GM21528 (cell line): ENCODE results near the gene CLEC4A.
"Not testable (repeated sequence)": the region's sequence is repeated elsewhere in the genome, so short reads cannot be mapped to it uniquely, and the experiment has no call there.

Experiments
- ATAC-seq: cut with Tn5 transposase; IDR thresholded peaks from one replicate; pipeline ENCODE4 v1.9.1; 2021; ENCODE audit warnings: mild to moderate bottlenecking, moderate library complexity; ENCODE audit not compliant: unreplicated experiment, low FRiP score

CLEC4A gene

GRCh38 chr12:8133636-8134397, 10.4 kb downstream of the CLEC4A start:
- not testable (repeated sequence) for ATAC-seq

- ATAC-seq = not testable (repeated sequence)
Measured at GRCh38 chr12:8134398-8134930, 11.0 kb downstream of the CLEC4A start.

GRCh38 chr12:8141647-8142046, 18.2 kb downstream of the CLEC4A start:
- not testable (repeated sequence) for ATAC-seq

- ATAC-seq = no peak
Measured at GRCh38 chr12:8143261-8143660, 19.8 kb downstream of the CLEC4A start.

- no peak for ATAC-seq
Measured at GRCh38 chr12:8145754-8146441, 22.5 kb downstream of the CLEC4A start.

GRCh38 chr12:8146442-8146771, 23.0 kb downstream of the CLEC4A start:
- no peak for ATAC-seq

- no peak for ATAC-seq
Measured at GRCh38 chr12:8154526-8154925, 31.1 kb downstream of the CLEC4A start.

GRCh38 chr12:8156416-8156815, 33.0 kb downstream of the CLEC4A start:
- ATAC-seq = no peak

GRCh38 chr12:8156845-8157244, 33.4 kb downstream of the CLEC4A start, which contains the start of gene ZNF705A:
Gene ZNF705A, plus strand, starts transcription at chr12:8157015. Its CDS starts 15,611 bp downstream, at chr12:8172626.
- no peak for ATAC-seq

- no peak for ATAC-seq
Measured at GRCh38 chr12:8157484-8158198, 34.2 kb downstream of the CLEC4A start.

GRCh38 chr12:8172911-8173310, 49.5 kb downstream of the CLEC4A start:
- not testable (repeated sequence) for ATAC-seq

- not testable (repeated sequence) for ATAC-seq
Measured at GRCh38 chr12:8179989-8180585, 56.7 kb downstream of the CLEC4A start.

GRCh38 chr12:8181271-8181670, 57.9 kb downstream of the CLEC4A start:
- ATAC-seq = not testable (repeated sequence)

- ATAC-seq = not testable (repeated sequence)
Measured at GRCh38 chr12:8182923-8183322, 59.5 kb downstream of the CLEC4A start.

- ATAC-seq = not testable (repeated sequence)
Measured at GRCh38 chr12:8183346-8183745, 59.9 kb downstream of the CLEC4A start.

- not testable (repeated sequence) for ATAC-seq
Measured at GRCh38 chr12:8184206-8184605, 60.8 kb downstream of the CLEC4A start.

- ATAC-seq = not testable (repeated sequence)
Measured at GRCh38 chr12:8188088-8188487, 64.7 kb downstream of the CLEC4A start.
